Measurements from ENCODE around the gene CDKN2A. TPM values are rescaled to one million over a fixed set of nuclear protein-coding genes. Genes with fewer than 3 reads are reported as not detected.

Gene CDKN2A
- total RNA-seq, result not detected

DNA sequence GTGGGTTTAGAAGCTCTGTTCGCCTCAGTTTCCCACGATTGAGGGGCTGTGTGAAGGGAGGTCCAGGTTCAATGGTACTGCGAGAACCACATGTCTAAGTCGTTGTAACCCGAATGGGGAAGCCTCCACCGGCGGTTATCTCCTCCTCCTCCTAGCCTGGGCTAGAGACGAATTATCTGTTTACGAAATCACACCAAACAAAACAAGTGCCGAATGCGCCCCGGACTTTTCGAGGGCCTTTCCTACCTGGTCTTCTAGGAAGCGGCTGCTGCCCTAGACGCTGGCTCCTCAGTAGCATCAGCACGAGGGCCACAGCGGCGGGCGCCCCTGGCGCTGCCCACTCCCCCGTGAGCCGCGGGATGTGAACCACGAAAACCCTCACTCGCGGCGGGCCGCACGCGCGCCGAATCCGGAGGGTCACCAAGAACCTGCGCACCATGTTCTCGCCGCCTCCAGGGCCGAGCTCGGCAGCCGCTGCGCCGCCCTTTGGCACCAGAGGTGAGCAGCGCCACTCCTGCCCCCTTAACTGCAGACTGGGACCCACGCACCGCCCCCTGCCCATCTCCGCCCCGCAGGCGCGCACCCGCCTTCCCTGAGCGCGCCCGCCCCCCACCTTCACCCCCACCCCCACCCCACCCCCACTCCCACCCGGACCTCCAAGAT is at the start of gene CDKN2A:
TSS of gene CDKN2A (minus strand) at position 500 of the 663 bp plus-strand sequence.
- Histone ChIP-seq H3K9me3 (ENCODE audit: control insufficient read depth in 3 of 3, low read length in 3 of 3) (no peaks in the 10 kb centered on the region), H3K9ac (ENCODE audit: low read depth in 1 of 3, low read length in 3 of 3) (peak within 1 kb of the TSS; percentile 69 to 74 (median 73)), H3K4me1 (ENCODE audit: control insufficient read depth in 3 of 3, insufficient read depth in 3 of 3, low read length in 3 of 3) (peaks cover 5 to 12% (median 11%) of the 10 kb centered on the region in 3 donors), H3K36me3 (ENCODE audit: control insufficient read depth in 3 of 3, insufficient read depth in 3 of 3, low read length in 3 of 3) (no peaks in the 10 kb centered on the region), H3K27me3 (ENCODE audit: control insufficient read depth in 3 of 3, insufficient read depth in 3 of 3, low read length in 3 of 3) (peaks cover 22 to 31% (median 24%) of the 10 kb centered on the region in 3 donors), H3K27ac (ENCODE audit: low read depth, low read length) (peak within 1 kb of the TSS; percentile 72), H3K4me3 (ENCODE audit: low read length in 3 of 3) (peak within 1 kb of the TSS; percentile 79 to 87 (median 85))

DNA sequence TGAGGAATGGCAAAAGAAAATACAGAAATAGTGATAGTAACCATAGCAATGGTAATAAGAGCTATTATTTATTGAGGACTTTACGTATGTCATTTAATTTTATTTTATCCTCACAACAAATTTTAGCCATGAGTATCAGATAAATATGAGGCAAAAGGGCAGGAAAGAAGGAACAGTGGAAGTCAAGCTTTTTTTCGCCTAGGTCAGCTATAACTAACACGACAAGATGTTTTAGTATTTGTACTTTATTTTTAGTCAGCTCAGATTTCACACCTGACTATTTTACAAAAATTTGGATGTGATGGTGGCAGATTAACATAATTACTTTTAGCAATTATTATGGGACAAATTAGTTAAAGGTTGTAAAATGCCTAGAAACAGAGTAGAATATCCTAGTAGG is 49.7 kb upstream of the CDKN2A start:
- H3K9me3 ChIP-seq (ENCODE audit: control insufficient read depth in 3 of 3, low read length in 3 of 3), result no peaks in the 10 kb centered on the region
- H3K27ac ChIP-seq (ENCODE audit: low read depth, low read length), result no peak overlapping the region
- peaks cover 0 to 4% (median 0%) of the 10 kb centered on the region in 3 donors for H3K4me1 ChIP-seq (ENCODE audit: control insufficient read depth in 3 of 3, insufficient read depth in 3 of 3, low read length in 3 of 3)
- H3K4me3 ChIP-seq (ENCODE audit: low read length in 3 of 3), result no peak overlapping the region
- no peak overlapping the region for H3K9ac ChIP-seq (ENCODE audit: low read depth in 1 of 3, low read length in 3 of 3)
- H3K36me3 ChIP-seq (ENCODE audit: control insufficient read depth in 3 of 3, insufficient read depth in 3 of 3, low read length in 3 of 3), result no peaks in the 10 kb centered on the region
- H3K27me3 ChIP-seq (ENCODE audit: control insufficient read depth in 3 of 3, insufficient read depth in 3 of 3, low read length in 3 of 3), result no peaks in the 10 kb centered on the region

GRCh38 chr9:22041775-22042174 is 47.6 kb upstream of the CDKN2A start:
- no peaks in the 10 kb centered on the region for H3K27me3 ChIP-seq (ENCODE audit: control insufficient read depth in 3 of 3, insufficient read depth in 3 of 3, low read length in 3 of 3)
- no peaks in the 10 kb centered on the region for H3K9me3 ChIP-seq (ENCODE audit: control insufficient read depth in 3 of 3, low read length in 3 of 3)
- H3K27ac ChIP-seq (ENCODE audit: low read depth, low read length), result no peak overlapping the region
- no peak overlapping the region for H3K9ac ChIP-seq (ENCODE audit: low read depth in 1 of 3, low read length in 3 of 3)
- H3K4me1 ChIP-seq (ENCODE audit: control insufficient read depth in 3 of 3, insufficient read depth in 3 of 3, low read length in 3 of 3), result peaks cover 0 to 7% (median 3%) of the 10 kb centered on the region in 3 donors
- H3K36me3 ChIP-seq (ENCODE audit: control insufficient read depth in 3 of 3, insufficient read depth in 3 of 3, low read length in 3 of 3), result no peaks in the 10 kb centered on the region
- no peak overlapping the region for H3K4me3 ChIP-seq (ENCODE audit: low read length in 3 of 3)

- H3K36me3 ChIP-seq (ENCODE audit: control insufficient read depth in 3 of 3, insufficient read depth in 3 of 3, low read length in 3 of 3), result no peaks in the 10 kb centered on the region
- H3K4me3 ChIP-seq (ENCODE audit: low read length in 3 of 3), result no peak overlapping the region
- peaks cover 0 to 10% (median 6%) of the 10 kb centered on the region in 3 donors for H3K4me1 ChIP-seq (ENCODE audit: control insufficient read depth in 3 of 3, insufficient read depth in 3 of 3, low read length in 3 of 3)
- H3K27me3 ChIP-seq (ENCODE audit: control insufficient read depth in 3 of 3, insufficient read depth in 3 of 3, low read length in 3 of 3), result no peaks in the 10 kb centered on the region
- H3K9me3 ChIP-seq (ENCODE audit: control insufficient read depth in 3 of 3, low read length in 3 of 3), result no peaks in the 10 kb centered on the region
- no peak overlapping the region for H3K9ac ChIP-seq (ENCODE audit: low read depth in 1 of 3, low read length in 3 of 3)
- H3K27ac ChIP-seq (ENCODE audit: low read depth, low read length), result no peak overlapping the region
Observed at GRCh38 chr9:22041344-22041743, 47.2 kb upstream of the CDKN2A start.

- Histone ChIP-seq H3K4me1 (ENCODE audit: control insufficient read depth in 3 of 3, insufficient read depth in 3 of 3, low read length in 3 of 3) (peaks cover under 1 to 10% (median 7%) of the 10 kb centered on the region in 3 donors), H3K27me3 (ENCODE audit: control insufficient read depth in 3 of 3, insufficient read depth in 3 of 3, low read length in 3 of 3) (no peaks in the 10 kb centered on the region), H3K36me3 (ENCODE audit: control insufficient read depth in 3 of 3, insufficient read depth in 3 of 3, low read length in 3 of 3) (no peaks in the 10 kb centered on the region), H3K27ac (ENCODE audit: low read depth, low read length) (no peak overlapping the region), H3K9ac (ENCODE audit: low read depth in 1 of 3, low read length in 3 of 3) (no peak overlapping the region), H3K4me3 (ENCODE audit: low read length in 3 of 3) (no peak overlapping the region), H3K9me3 (ENCODE audit: control insufficient read depth in 3 of 3, low read length in 3 of 3) (no peaks in the 10 kb centered on the region)
Observed at GRCh38 chr9:22040760-22041159, 46.6 kb upstream of the CDKN2A start.

DNA sequence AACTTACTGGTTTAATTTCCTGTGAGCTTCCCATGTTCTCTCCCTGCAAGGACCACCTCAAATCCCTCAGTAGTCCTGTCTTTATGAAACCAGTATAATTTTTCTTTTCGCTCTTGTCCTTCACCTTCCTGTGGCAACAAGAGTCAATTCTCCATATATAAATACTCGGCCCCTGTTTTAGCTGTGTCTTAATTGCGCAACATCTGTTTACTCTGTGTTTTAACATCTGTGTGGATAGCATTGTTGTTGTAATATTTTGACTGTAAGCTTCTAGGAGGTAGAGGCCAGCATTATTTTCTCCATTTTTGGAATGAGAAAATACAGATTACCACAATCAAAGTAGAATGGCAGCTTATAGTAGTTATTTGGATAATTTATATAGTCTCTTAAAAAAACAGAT is 45.1 kb upstream of the CDKN2A start:
- no peak overlapping the region for H3K27ac ChIP-seq (ENCODE audit: low read depth, low read length)

GRCh38 chr9:22037954-22038690 is 43.9 kb upstream of the CDKN2A start:
- H3K27ac ChIP-seq (ENCODE audit: low read depth, low read length), result peak overlapping the region; percentile 32
- H3K9me3 ChIP-seq (ENCODE audit: control insufficient read depth in 3 of 3, low read length in 3 of 3), result no peaks in the 10 kb centered on the region
- no peaks in the 10 kb centered on the region for H3K36me3 ChIP-seq (ENCODE audit: control insufficient read depth in 3 of 3, insufficient read depth in 3 of 3, low read length in 3 of 3)
- H3K9ac ChIP-seq (ENCODE audit: low read depth in 1 of 3, low read length in 3 of 3), result no peak overlapping the region
- H3K4me3 ChIP-seq (ENCODE audit: low read length in 3 of 3), result no peak overlapping the region
- H3K27me3 ChIP-seq (ENCODE audit: control insufficient read depth in 3 of 3, insufficient read depth in 3 of 3, low read length in 3 of 3), result no peaks in the 10 kb centered on the region
- H3K4me1 ChIP-seq (ENCODE audit: control insufficient read depth in 3 of 3, insufficient read depth in 3 of 3, low read length in 3 of 3), result peaks cover 4 to 13% (median 13%) of the 10 kb centered on the region in 3 donors

More for the DNA sequence above, 45.1 kb upstream of the CDKN2A start:
- Histone ChIP-seq H3K4me1 (ENCODE audit: control insufficient read depth in 3 of 3, insufficient read depth in 3 of 3, low read length in 3 of 3) (peaks cover 4 to 13% (median 13%) of the 10 kb centered on the region in 3 donors), H3K36me3 (ENCODE audit: control insufficient read depth in 3 of 3, insufficient read depth in 3 of 3, low read length in 3 of 3) (no peaks in the 10 kb centered on the region), H3K9ac (ENCODE audit: low read depth in 1 of 3, low read length in 3 of 3) (no peak overlapping the region), H3K27me3 (ENCODE audit: control insufficient read depth in 3 of 3, insufficient read depth in 3 of 3, low read length in 3 of 3) (no peaks in the 10 kb centered on the region), H3K9me3 (ENCODE audit: control insufficient read depth in 3 of 3, low read length in 3 of 3) (no peaks in the 10 kb centered on the region), H3K4me3 (ENCODE audit: low read length in 3 of 3) (no peak overlapping the region)

DNA sequence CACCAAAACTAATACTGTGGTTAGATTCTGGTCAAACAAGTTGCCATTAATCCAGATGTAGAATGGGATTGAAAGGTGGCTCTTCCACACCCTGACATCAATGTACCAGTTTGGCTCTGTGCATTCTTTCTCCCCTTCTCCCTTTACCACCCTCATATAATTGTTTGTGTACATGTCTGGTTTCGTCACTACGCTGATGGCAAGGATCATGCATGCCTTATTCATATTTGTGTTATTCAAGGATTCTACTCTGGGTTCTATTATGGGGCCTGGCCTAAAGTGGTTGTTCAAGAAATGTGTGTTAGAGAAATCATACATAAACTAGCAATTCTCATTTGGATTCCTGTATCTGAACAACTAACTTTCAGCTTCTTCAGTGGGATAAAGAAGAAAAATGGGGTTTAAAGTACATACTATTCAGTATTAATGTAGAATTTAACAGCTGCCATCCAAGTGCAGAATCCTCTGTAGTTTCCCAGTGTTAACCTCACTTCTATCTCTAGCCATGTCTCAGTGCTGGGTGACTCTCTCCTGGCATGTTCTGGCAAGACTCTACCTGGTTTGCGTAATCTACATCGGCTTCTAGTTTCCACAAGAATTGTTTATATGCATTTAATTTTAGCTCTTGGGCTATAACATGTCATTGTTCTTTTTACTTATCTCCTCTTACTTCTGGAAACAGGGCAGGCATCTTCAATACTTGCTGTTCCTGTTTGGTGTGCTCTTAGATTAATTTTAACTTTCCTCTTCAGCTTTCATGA is 42.9 kb upstream of the CDKN2A start:
- H3K4me1 ChIP-seq (ENCODE audit: control insufficient read depth in 3 of 3, insufficient read depth in 3 of 3, low read length in 3 of 3), result peaks cover 4 to 13% (median 13%) of the 10 kb centered on the region in 3 donors

DNA sequence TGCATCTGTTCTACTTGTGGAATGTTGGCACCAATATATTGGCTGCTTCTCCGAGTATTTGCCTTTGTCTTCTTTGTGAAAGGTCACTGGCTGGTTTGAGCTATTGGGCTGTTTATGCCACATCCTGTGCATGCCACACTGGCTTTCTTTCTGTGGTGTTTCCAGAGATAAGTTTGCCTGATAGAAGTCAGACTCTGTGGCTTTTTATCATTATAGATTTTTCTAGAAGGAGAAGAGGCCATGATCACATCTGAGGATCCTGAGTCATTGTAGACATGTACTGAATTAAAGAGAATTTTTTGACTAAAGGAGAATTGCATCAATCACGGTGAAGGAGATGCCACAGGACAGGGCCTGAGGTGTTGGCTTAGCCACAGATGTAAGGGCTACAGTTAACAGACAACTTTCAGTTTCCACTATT is 41.4 kb upstream of the CDKN2A start:
- H3K27me3 ChIP-seq (ENCODE audit: control insufficient read depth in 3 of 3, insufficient read depth in 3 of 3, low read length in 3 of 3), result no peaks in the 10 kb centered on the region
- peaks cover 4 to 13% (median 13%) of the 10 kb centered on the region in 3 donors for H3K4me1 ChIP-seq (ENCODE audit: control insufficient read depth in 3 of 3, insufficient read depth in 3 of 3, low read length in 3 of 3)
- H3K9ac ChIP-seq (ENCODE audit: low read depth in 1 of 3, low read length in 3 of 3), result no peak overlapping the region
- no peak overlapping the region for H3K4me3 ChIP-seq (ENCODE audit: low read length in 3 of 3)
- H3K9me3 ChIP-seq (ENCODE audit: control insufficient read depth in 3 of 3, low read length in 3 of 3), result no peaks in the 10 kb centered on the region
- no peak overlapping the region for H3K27ac ChIP-seq (ENCODE audit: low read depth, low read length)
- no peaks in the 10 kb centered on the region for H3K36me3 ChIP-seq (ENCODE audit: control insufficient read depth in 3 of 3, insufficient read depth in 3 of 3, low read length in 3 of 3)

More for the DNA sequence above, 42.9 kb upstream of the CDKN2A start:
- Histone ChIP-seq H3K36me3 (ENCODE audit: control insufficient read depth in 3 of 3, insufficient read depth in 3 of 3, low read length in 3 of 3) (no peaks in the 10 kb centered on the region), H3K27me3 (ENCODE audit: control insufficient read depth in 3 of 3, insufficient read depth in 3 of 3, low read length in 3 of 3) (no peaks in the 10 kb centered on the region), H3K4me3 (ENCODE audit: low read length in 3 of 3) (no peak overlapping the region), H3K9ac (ENCODE audit: low read depth in 1 of 3, low read length in 3 of 3) (no peak overlapping the region), H3K27ac (ENCODE audit: low read depth, low read length) (peak overlapping the region; percentile 32), H3K9me3 (ENCODE audit: control insufficient read depth in 3 of 3, low read length in 3 of 3) (no peaks in the 10 kb centered on the region)
